Hippocampal formation (tissue), 2 donors: ENCODE results near the gene NTM.
A peak's percentile ranks its signal among the peaks of the same experiment; 100 is the strongest.
"Not testable (repeated sequence)": the region's sequence is repeated elsewhere in the genome, so short reads cannot be mapped to it uniquely, and the experiment has no call there.

Experiments used
- DNase-seq, 2 donors: peaks; one replicate each; lab custom pipeline; 2025; lab: John Stamatoyannopoulos, UW

The NTM gene

GRCh38 chr11:131893988-131894387 lies 523.6 kb downstream of the NTM start:
- DNase-seq = no peak

- DNase-seq = no peak
These were observed 524.5 kb downstream of the NTM start for GRCh38 chr11:131894615-131895544.

DNA sequence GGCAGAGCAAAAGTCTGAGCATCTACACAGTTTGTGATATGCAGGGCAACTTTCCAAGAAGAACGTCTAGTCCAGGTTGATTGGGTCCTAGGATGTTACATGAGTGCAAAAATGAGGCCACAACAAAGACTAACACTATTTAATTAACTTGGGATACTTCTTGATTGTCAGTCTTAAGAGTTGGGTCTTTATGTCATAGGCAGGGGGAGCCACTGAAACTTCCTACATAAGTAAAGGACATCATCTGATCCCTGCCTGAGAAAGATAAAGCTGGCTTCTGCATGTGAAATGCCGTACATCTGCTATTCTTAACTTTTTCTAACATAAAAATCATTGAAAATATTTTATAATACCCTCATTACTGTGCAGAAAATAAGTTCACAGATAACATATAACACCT lies 525.5 kb downstream of the NTM start:
- DNase-seq = no peak

DNA sequence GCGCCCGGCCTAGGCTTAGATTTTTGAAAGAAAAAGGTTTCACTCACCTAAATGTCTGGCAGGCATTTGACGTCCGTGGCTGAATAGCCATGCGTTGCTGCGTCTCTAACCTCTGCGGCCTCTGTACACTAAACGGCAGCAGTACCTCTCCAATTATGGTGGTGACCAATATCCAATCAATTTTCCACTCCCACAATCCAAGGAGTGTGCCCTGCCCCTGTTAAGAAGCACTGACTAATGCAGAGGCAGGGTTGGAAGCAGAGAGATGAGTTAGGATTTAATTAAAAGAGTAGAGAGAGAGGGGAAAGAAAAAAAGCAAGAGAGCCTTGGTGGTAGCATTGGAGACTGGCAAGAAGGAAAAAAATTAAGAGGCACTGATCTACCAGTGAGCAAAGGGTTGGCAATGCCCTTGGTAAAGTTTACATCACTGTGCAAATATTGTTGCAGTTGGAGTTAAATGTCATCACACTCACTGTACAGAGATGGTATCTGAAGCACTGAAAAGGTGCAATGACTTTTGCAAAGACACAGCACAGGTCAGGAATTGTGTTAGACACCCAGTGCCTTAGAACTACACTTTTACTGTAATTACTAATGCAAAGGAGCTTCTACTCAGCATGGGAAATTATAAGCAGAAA lies 526.7 kb downstream of the NTM start:
- DNase-seq = no peak

DNA sequence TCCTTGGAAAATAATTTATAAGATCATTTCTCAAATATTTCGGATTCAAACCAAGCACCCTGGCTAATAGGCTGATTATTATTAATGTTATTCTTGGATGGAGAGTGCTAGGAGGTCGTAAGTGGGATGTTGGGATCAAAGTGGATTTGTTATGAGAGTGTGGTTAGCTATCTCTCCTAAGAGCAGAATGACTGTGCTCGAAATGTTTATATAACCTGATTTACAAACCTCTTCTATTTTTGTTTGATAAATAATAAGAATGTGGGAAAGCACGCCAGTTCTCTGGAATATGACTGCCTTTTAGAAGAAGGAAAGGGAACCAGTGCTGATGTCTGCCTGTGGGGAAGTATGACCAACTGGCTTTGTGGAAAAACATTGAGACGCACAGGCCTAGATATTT lies 527.5 kb downstream of the NTM start:
- DNase-seq = no peak

DNA sequence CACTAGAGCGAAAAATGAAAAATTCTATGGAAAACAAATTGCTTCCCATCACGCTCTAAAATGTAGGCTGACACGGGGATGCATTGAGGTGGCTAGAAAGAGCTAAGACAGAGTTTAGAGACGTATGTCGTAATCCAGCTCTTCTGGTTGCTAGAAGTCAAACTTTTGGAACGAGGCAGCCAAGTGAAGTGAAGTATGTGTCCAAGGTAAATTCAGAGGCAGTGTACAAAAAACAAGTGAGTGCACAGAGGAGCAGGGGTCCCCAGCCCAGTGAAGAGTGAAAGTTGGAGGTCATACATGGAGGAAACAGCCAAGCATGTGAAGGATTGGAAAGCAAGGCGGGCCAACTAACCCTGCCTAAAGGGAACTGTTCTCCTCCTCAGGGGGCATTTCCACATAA lies 528.5 kb downstream of the NTM start:
- DNase-seq = no peak

DNA sequence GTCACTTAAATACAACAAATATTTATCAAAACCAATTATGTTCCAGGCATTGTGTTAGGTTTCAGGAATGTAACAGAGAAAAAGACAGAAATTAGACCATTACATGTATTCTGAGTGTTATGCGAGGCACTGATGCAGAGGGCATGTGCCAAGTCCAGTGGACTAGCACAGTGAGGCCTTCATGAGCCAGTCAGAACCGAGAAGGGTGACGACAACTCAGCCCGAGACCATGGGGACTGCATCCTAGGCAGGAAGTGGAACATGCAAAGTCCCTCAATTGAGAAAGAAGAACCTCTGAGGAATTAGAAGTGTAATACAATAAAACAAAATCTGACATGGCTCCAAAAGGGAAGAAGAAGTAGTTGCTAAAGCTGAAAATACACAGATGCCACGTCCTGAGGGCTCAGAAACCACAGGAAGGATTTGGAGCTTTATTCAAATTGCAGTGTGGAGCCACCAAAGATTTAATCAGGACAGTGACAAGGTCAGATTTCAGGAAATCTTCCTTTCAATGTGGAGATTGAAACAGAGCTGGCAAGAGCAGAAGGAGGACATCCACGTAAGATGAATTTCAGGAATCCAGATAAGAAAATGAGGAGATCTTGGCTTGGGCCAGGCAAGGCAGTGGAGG lies 529.6 kb downstream of the NTM start:
- DNase-seq = no peak

GRCh38 chr11:131902421-131902820 lies 532.0 kb downstream of the NTM start:
- no peak for DNase-seq

DNA sequence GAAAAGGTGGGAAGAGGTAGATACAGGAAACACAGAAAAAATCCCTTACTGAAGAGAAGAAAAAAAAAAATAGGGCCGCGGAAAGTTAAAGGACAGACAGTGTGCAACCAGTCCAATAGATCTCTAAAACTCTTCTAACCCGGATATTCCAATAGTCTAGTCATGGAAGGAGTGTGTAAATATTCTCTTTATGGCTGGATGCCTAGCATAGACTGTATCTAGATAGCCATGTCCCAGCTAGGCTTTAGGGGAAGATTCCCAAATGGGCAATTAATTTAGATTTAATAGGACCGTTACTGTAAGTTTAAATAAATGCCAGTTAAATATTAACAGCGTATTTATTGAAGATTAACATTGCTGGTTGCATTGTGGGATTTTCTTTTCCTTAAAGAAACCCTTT lies 532.7 kb downstream of the NTM start:
- DNase-seq = no peak

GRCh38 chr11:131904756-131905155 lies 534.3 kb downstream of the NTM start:
- DNase-seq = no peak

- peak in 1 of 2 donors; percentile 49 for DNase-seq
These were observed 536.5 kb downstream of the NTM start for GRCh38 chr11:131906963-131907362.

- DNase-seq = no peak
These were observed 537.0 kb downstream of the NTM start for GRCh38 chr11:131907371-131907770.

GRCh38 chr11:131908316-131908715 lies 537.9 kb downstream of the NTM start:
- no peak for DNase-seq

GRCh38 chr11:131909426-131910177 lies 539.2 kb downstream of the NTM start:
- DNase-seq = no peak

GRCh38 chr11:131910178-131910522 lies 539.7 kb downstream of the NTM start:
- DNase-seq = no peak

DNA sequence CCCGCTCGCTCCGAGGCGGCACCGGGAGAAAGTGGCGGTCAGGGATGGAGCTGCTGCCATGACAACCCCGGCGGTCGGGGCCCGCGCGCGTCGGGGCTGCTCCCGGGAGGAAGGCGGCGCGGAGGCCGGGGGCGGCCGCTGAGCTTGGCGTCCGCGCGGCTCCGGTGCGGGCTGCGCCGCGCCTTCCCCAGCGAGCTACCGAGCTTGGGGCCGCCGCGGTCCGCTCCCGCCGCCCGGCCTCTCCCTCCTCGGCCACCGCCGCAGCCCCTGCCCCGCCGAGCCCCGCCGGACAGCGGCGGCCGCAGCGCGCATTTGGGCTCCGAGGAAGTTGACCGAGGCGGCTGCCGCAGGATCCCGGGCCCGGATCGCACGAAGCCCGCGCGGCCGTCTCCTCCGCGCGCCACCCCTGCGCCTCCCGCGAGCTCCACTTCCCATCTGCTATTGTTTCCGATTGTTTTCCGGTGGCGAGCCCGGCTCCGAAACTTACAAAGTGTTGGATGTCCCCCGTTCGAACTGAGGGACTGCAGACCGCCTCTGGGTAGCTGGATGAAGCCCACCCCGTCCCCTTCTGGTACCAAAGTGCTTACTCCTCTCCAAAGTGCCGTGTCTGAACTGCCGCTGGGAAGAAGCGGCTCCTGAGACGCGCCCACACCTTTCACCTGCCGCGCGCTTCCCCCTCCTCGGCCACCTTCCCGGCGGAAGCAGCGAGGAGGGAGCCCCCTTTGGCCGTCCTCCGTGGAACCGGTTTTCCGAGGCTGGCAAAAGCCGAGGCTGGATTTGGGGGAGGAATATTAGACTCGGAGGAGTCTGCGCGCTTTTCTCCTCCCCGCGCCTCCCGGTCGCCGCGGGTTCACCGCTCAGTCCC lies 540.3 kb downstream of the NTM start:
- DNase-seq = no peak

DNA sequence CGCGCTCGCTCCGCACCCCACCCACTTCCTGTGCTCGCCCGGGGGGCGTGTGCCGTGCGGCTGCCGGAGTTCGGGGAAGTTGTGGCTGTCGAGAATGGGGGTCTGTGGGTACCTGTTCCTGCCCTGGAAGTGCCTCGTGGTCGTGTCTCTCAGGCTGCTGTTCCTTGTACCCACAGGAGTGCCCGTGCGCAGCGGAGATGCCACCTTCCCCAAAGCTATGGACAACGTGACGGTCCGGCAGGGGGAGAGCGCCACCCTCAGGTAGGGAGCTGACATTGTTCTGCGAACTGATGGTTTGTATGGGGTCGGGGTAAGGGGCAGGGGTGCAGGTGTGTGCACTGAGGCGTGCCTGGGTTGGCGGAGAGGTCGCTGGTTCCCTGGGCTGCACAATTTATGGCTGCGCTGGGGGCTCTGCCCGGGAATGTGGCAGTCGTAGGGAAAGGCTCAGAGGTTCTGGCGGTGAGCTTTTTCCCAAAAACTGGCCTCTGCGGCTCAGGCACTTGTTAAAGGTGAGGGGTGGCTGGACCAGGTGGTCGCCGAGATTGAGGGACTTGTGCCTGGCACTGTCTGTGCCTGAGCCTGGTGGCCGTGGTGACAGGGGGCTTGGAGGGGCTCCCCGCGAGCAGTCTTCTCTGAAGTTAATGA lies 541.1 kb downstream of the NTM start:
- not testable (repeated sequence) for DNase-seq

GRCh38 chr11:131912134-131912533 lies 541.7 kb downstream of the NTM start:
- no peak for DNase-seq

DNA sequence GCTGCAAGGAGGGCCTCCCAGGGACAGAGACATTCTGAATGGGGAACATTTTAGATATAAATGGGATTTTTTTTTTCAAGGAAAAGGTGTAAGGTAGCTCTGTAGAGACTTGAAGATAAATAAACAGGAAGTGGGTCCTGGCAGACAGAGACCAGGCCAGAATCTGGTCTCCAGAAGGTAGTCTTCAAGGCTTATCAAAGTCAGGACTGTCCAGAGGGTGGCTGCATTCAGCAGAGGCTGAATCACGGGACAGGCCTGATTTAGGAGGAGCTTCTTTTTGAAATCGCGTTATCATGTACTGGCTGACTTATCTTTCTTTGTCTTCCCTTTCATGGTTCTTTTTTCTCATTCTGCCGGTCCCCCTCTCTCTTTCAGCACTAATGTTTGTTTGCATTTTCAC lies 542.9 kb downstream of the NTM start:
- DNase-seq = no peak

GRCh38 chr11:131914361-131914774 lies 544.0 kb downstream of the NTM start:
- no peak for DNase-seq

DNA sequence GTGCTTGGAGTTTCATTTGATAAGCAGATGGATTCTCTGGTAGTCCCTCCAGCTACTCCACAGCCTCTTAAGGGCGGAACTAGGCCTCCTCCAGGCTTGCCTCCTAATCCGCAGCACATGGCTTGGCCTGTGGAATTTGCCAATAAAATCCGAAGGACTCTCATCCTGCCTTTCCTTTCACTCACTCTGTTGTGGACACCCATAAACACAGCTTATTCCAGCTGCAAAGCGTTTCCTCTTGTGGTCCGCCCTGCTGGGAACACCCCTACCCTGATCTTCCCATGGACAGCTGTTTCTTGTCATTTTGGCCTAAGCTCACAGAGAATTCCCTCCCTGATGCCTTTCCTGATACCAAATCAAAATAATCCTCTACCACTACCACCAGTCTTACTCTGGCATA lies 546.2 kb downstream of the NTM start:
- DNase-seq = no peak
